ENCODE data around the gene FRMPD4. TPM values are rescaled to one million over a fixed set of nuclear protein-coding genes. Genes with fewer than 3 reads are reported as not detected.
"Not testable (repeated sequence)": the region's sequence is repeated elsewhere in the genome, so short reads cannot be mapped to it uniquely, and the experiment has no call there.

FRMPD4 gene
- total and polyA plus RNA-seq, 4 donors, result 0.18 TPM; not detected in 3

DNA sequence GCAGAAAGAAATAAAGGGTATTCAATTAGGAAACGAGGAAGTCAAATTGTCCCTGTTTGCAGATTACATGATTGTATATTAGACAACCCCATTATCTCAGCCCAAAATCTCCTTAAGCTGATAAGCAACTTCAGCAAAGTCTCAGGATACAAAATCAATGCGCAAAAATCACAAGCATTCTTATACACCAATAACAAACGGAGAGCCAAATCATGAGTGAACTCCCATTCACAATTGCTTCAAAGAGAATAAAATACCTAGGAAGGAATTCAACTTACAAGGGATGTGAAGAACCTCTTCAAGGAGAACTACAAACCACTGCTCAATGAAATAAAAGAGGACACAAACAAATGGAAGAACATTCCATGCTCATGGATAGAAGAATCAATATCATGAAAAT, 404.0 kb downstream of the FRMPD4 start:
- ATAC-seq (ENCODE audit: low FRiP score); H3K4me3 ChIP-seq (ENCODE audit: low read length in 2 of 2); H3K4me1 ChIP-seq (ENCODE audit: control insufficient read depth in 1 of 2, insufficient read depth in 2 of 2, low read length in 2 of 2); H3K27ac ChIP-seq (ENCODE audit: low read depth in 1 of 2, low read length in 2 of 2); intact Hi-C loops (cut with DNase I); H3K36me3 ChIP-seq (ENCODE audit: control insufficient read depth in 1 of 2, insufficient read depth in 2 of 2, low read length in 1 of 2); H3K27me3 ChIP-seq (ENCODE audit: control insufficient read depth in 1 of 2, insufficient read depth in 2 of 2, low read length in 1 of 2); H3K9me3 ChIP-seq (ENCODE audit: control insufficient read depth, low read length); DNase-seq: not testable (repeated sequence)
- 78 to 86% methylated on average over 3 of the region's 3 CpGs for WGBS, 2 donors

DNA sequence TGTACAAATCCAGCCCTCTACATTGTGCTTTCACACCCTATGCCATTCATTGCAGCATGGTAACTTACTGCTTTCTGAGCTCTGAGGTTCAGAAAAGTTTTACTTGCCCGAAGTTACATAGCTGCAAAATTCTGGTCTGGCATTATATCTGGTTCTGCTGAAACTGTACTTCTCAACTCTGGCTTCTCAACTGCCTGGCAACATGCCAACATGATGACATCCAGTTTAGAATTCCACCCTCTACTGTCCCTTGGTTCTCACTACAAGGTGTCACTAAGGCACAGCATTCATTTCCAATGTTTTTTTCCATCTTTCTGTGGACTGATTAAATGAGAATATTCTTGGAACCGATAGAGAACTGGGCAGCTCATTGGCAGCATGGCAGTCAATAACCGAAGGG, 410.1 kb downstream of the FRMPD4 start:
- WGBS, 2 donors, result 51 to 80% methylated on average over 3 of the region's 3 CpGs
- no peaks in the 10 kb centered on the region for H3K9me3 ChIP-seq (ENCODE audit: control insufficient read depth, low read length)
- no peak overlapping the region for H3K27ac ChIP-seq (ENCODE audit: low read depth in 1 of 2, low read length in 2 of 2)
- no peak for DNase-seq
- no peak overlapping the region for H3K4me3 ChIP-seq (ENCODE audit: low read length in 2 of 2)
- H3K27me3 ChIP-seq (ENCODE audit: control insufficient read depth in 1 of 2, insufficient read depth in 2 of 2, low read length in 1 of 2), result no peaks in the 10 kb centered on the region
- no peak for ATAC-seq (ENCODE audit: low FRiP score)
- H3K4me1 ChIP-seq (ENCODE audit: control insufficient read depth in 1 of 2, insufficient read depth in 2 of 2, low read length in 2 of 2), result no peaks in the 10 kb centered on the region
- intact Hi-C loops (cut with DNase I), result no loop called here
- H3K36me3 ChIP-seq (ENCODE audit: control insufficient read depth in 1 of 2, insufficient read depth in 2 of 2, low read length in 1 of 2), result no peaks in the 10 kb centered on the region

DNA sequence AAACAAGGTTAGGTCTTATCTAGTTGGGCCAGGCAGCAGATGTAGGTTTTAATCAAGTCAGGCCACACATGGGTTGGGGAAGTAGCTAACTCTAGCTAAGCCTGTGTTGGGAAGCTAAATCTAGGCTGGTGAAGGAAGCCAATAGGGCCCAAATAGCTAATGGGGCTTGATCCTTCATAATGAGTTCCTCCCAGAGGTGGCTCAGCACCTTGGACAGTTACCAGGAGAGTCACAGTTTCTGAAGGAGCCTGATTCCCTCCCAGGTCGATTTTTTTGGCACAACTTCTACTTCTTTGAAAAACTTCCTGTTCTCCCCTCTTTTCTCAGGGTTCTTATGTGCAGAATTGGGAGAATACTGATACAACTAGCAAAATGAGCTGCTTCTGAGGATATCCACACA, 410.5 kb downstream of the FRMPD4 start:
- Histone ChIP-seq H3K27ac (ENCODE audit: low read depth in 1 of 2, low read length in 2 of 2) (no peak overlapping the region), H3K9me3 (ENCODE audit: control insufficient read depth, low read length) (no peaks in the 10 kb centered on the region), H3K27me3 (ENCODE audit: control insufficient read depth in 1 of 2, insufficient read depth in 2 of 2, low read length in 1 of 2) (no peaks in the 10 kb centered on the region), H3K4me3 (ENCODE audit: low read length in 2 of 2) (no peak overlapping the region), H3K4me1 (ENCODE audit: control insufficient read depth in 1 of 2, insufficient read depth in 2 of 2, low read length in 2 of 2) (no peaks in the 10 kb centered on the region), H3K36me3 (ENCODE audit: control insufficient read depth in 1 of 2, insufficient read depth in 2 of 2, low read length in 1 of 2) (no peaks in the 10 kb centered on the region)
- intact Hi-C loops (cut with DNase I), result no loop called here
- 0 to 4% methylated on average over 1 of the region's 1 CpG for WGBS, 2 donors
- ATAC-seq (ENCODE audit: low FRiP score) (no peak), DNase-seq (no peak)

DNA sequence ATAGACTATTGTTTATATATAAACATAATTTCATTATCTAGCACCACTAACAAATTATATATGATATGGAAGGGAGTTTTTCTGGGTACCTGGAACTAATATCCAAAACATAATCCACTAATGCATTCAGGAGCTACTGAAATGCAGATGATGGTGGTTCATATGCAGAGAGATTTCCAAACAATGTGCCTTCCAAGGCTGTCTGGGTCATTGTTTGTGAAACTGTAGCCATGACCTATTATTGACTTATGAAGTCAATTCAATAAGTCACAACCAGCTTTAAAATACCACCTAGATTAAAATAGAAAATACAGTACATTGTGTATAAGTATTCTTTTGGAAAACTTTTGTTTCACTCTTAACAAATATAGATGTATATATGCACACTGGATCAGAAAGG, 415.9 kb downstream of the FRMPD4 start:
- Histone ChIP-seq H3K4me1 (ENCODE audit: control insufficient read depth in 1 of 2, insufficient read depth in 2 of 2, low read length in 2 of 2) (no peaks in the 10 kb centered on the region), H3K27me3 (ENCODE audit: control insufficient read depth in 1 of 2, insufficient read depth in 2 of 2, low read length in 1 of 2) (no peaks in the 10 kb centered on the region), H3K4me3 (ENCODE audit: low read length in 2 of 2) (no peak overlapping the region), H3K9me3 (ENCODE audit: control insufficient read depth, low read length) (no peaks in the 10 kb centered on the region), H3K36me3 (ENCODE audit: control insufficient read depth in 1 of 2, insufficient read depth in 2 of 2, low read length in 1 of 2) (no peaks in the 10 kb centered on the region), H3K27ac (ENCODE audit: low read depth in 1 of 2, low read length in 2 of 2) (no peak overlapping the region)
- DNase-seq, result no peak
- no peak for ATAC-seq (ENCODE audit: low FRiP score)
- intact Hi-C loops (cut with DNase I), result no loop called here

DNA sequence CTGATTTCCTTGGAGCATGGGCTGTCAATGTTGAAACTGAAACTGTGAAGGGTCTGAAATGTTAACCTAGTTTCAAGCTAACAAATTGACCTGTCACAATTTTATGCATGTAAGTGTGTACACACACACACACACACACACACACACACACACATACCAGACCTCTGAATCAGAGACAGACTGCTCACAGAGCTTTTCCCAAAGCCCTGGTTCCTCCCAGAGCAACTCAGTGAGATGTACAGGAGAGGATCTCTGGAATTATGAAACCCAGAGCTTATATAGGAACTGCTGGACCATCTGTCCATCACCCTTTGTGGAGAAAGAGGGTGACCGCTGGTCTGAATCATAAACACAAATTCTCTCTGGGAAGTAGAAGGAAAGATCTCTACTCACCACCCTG, 424.8 kb downstream of the FRMPD4 start:
- Histone ChIP-seq H3K27me3 (ENCODE audit: control insufficient read depth in 1 of 2, insufficient read depth in 2 of 2, low read length in 1 of 2) (no peaks in the 10 kb centered on the region), H3K27ac (ENCODE audit: low read depth in 1 of 2, low read length in 2 of 2) (no peak overlapping the region), H3K4me1 (ENCODE audit: control insufficient read depth in 1 of 2, insufficient read depth in 2 of 2, low read length in 2 of 2) (no peaks in the 10 kb centered on the region), H3K9me3 (ENCODE audit: control insufficient read depth, low read length) (no peaks in the 10 kb centered on the region), H3K36me3 (ENCODE audit: control insufficient read depth in 1 of 2, insufficient read depth in 2 of 2, low read length in 1 of 2) (no peaks in the 10 kb centered on the region), H3K4me3 (ENCODE audit: low read length in 2 of 2) (no peak overlapping the region)
- WGBS, 2 donors, result 41 to 58% methylated on average over 1 of the region's 1 CpG
- ATAC-seq (ENCODE audit: low FRiP score) (no peak), DNase-seq (no peak)
- intact Hi-C loops (cut with DNase I), result no loop called here

DNA sequence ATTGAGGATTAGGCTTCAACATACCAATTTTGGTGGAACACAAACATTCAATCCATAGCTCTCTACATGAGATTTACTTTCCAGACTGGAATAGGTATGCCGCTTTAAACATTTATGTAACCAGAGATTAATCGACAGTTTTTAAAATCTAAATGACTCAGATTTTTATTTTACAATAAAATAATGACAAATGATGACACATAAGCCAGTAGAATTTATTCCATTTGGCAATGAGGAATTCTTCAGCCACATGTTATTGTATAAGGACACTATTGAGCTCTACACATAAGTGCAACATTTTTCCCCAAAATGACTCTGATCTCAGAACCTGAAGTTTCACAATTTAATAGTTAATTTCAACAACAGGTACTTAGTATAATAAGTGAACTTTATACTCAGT, 425.9 kb downstream of the FRMPD4 start:
- WGBS, 2 donors, result 82 to 95% methylated on average over 2 of the region's 2 CpGs
- Histone ChIP-seq H3K9me3 (ENCODE audit: control insufficient read depth, low read length) (no peaks in the 10 kb centered on the region), H3K4me3 (ENCODE audit: low read length in 2 of 2) (no peak overlapping the region), H3K27me3 (ENCODE audit: control insufficient read depth in 1 of 2, insufficient read depth in 2 of 2, low read length in 1 of 2) (no peaks in the 10 kb centered on the region), H3K36me3 (ENCODE audit: control insufficient read depth in 1 of 2, insufficient read depth in 2 of 2, low read length in 1 of 2) (no peaks in the 10 kb centered on the region), H3K27ac (ENCODE audit: low read depth in 1 of 2, low read length in 2 of 2) (no peak overlapping the region), H3K4me1 (ENCODE audit: control insufficient read depth in 1 of 2, insufficient read depth in 2 of 2, low read length in 2 of 2) (no peaks in the 10 kb centered on the region)
- intact Hi-C loops (cut with DNase I), result no loop called here
- no peak for ATAC-seq (ENCODE audit: low FRiP score)
- no peak for DNase-seq

DNA sequence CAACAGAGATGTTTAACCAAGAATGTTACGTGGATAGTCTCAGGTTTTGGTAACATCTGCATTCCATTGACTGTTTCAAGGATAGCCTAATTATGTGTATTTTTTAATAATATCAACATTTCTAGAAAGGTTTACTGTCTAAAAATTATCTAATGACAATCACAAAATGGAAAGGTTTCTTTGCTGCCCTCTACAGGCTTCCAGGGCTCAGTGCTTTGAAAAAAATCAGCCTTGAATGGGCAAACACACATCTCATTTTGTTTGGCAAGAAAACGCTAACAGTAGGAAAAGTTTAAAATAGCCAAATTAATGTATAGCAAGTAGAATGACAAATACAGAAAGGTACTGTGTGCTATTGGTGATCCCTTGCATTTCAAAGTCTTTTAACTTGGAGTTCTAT, 429.6 kb downstream of the FRMPD4 start:
- WGBS, 2 donors, result 35 to 46% methylated on average over 2 of the region's 2 CpGs
- ATAC-seq (ENCODE audit: low FRiP score), result no peak
- no peak for DNase-seq
- Histone ChIP-seq H3K9me3 (ENCODE audit: control insufficient read depth, low read length) (no peaks in the 10 kb centered on the region), H3K4me3 (ENCODE audit: low read length in 2 of 2) (no peak overlapping the region), H3K27ac (ENCODE audit: low read depth in 1 of 2, low read length in 2 of 2) (no peak overlapping the region), H3K27me3 (ENCODE audit: control insufficient read depth in 1 of 2, insufficient read depth in 2 of 2, low read length in 1 of 2) (no peaks in the 10 kb centered on the region), H3K36me3 (ENCODE audit: control insufficient read depth in 1 of 2, insufficient read depth in 2 of 2, low read length in 1 of 2) (no peaks in the 10 kb centered on the region), H3K4me1 (ENCODE audit: control insufficient read depth in 1 of 2, insufficient read depth in 2 of 2, low read length in 2 of 2) (no peaks in the 10 kb centered on the region)
- intact Hi-C loops (cut with DNase I), result no loop called here

DNA sequence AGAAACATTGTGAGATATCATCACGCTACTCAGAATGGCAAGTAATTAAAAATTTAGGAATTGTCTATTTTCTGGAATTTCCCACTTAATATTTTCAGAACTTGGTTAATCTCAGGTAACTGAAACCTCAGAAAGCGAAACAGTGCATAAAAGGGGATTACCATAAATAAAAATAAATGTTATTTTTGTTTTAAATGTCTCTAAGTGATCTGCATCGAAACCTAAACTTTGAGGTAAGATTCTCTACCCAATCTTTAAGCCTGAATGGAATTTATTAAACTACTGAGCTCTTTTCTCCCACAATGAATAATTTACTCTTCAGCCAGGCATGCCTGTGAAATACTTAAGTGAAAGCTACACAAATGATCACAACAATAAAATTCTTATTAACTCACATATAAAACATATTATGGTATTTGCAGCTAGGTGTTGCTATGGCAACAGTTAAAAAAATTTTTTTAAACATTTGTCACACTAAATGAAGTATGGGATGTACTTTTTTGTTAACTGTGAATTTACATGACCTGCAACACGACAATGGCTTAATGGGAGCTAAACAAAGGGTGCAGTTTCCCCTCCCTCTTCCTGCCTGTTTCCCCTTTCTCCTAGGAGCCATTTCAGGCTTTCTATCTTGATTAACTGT, 432.7 kb downstream of the FRMPD4 start:
- intact Hi-C loops (cut with DNase I), result no loop called here
- DNase-seq (no peak), ATAC-seq (ENCODE audit: low FRiP score) (no peak)
- 54 to 71% methylated on average over 4 of the region's 4 CpGs for WGBS, 2 donors
- no peaks in the 10 kb centered on the region for H3K27me3 ChIP-seq (ENCODE audit: control insufficient read depth in 1 of 2, insufficient read depth in 2 of 2, low read length in 1 of 2)
- no peak overlapping the region for H3K27ac ChIP-seq (ENCODE audit: low read depth in 1 of 2, low read length in 2 of 2)
- no peaks in the 10 kb centered on the region for H3K9me3 ChIP-seq (ENCODE audit: control insufficient read depth, low read length)
- no peaks in the 10 kb centered on the region for H3K4me1 ChIP-seq (ENCODE audit: control insufficient read depth in 1 of 2, insufficient read depth in 2 of 2, low read length in 2 of 2)
- no peak overlapping the region for H3K4me3 ChIP-seq (ENCODE audit: low read length in 2 of 2)
- no peaks in the 10 kb centered on the region for H3K36me3 ChIP-seq (ENCODE audit: control insufficient read depth in 1 of 2, insufficient read depth in 2 of 2, low read length in 1 of 2)

DNA sequence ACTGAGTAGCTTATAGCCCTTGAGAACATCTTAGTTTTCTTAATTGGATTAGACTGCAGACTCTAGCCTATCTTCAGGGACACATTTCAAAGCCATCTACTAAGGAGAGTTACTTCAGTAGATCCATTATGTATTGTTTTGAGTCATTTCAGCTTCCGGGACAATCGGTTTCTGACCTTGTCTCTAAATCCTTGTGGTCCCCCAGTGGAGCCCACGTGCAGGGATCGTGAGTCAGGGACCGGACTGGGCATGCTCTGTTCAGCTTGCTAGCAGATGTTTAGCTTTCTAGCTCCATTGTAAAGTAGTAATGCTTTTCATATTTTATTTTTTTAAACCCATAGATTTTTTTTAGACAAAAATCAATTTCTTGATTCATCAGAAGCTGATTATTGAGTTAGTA, 441.0 kb downstream of the FRMPD4 start:
- no peak for DNase-seq
- no peaks in the 10 kb centered on the region for H3K9me3 ChIP-seq (ENCODE audit: control insufficient read depth, low read length)
- no peak overlapping the region for H3K27ac ChIP-seq (ENCODE audit: low read depth in 1 of 2, low read length in 2 of 2)
- WGBS, 2 donors, result 77 to 86% methylated on average over 5 of the region's 5 CpGs
- no peaks in the 10 kb centered on the region for H3K4me1 ChIP-seq (ENCODE audit: control insufficient read depth in 1 of 2, insufficient read depth in 2 of 2, low read length in 2 of 2)
- H3K27me3 ChIP-seq (ENCODE audit: control insufficient read depth in 1 of 2, insufficient read depth in 2 of 2, low read length in 1 of 2), result no peaks in the 10 kb centered on the region
- no peak for ATAC-seq (ENCODE audit: low FRiP score)
- intact Hi-C loops (cut with DNase I), result no loop called here
- no peaks in the 10 kb centered on the region for H3K36me3 ChIP-seq (ENCODE audit: control insufficient read depth in 1 of 2, insufficient read depth in 2 of 2, low read length in 1 of 2)
- no peak overlapping the region for H3K4me3 ChIP-seq (ENCODE audit: low read length in 2 of 2)
